Parathyroid adenoma (tissue), 2 donors: ENCODE results near the gene IGFN1.

ENCODE experiments used
- H2AFZ ChIP-seq: fragments of 300-600 bp; sonication (generic); one replicate; pipeline ENCODE4 v1.7.0; 2017; ENCODE audit warnings: antibody characterized with exemption, mild to moderate bottlenecking
- H3K27ac ChIP-seq: fragments of 300-600 bp; sonication (generic); one replicate; pipeline ENCODE4 v1.7.0; 2017
- H3K27me3 ChIP-seq: fragments of 300-600 bp; sonication (generic); one replicate; pipeline ENCODE4 v1.7.0; 2017; ENCODE audit warnings: low read length; ENCODE audit not compliant: control insufficient read depth, insufficient read depth
- H3K36me3 ChIP-seq: fragments of 300-600 bp; sonication (generic); one replicate; pipeline ENCODE4 v1.7.0; 2017; ENCODE audit warnings: low read length; ENCODE audit not compliant: control insufficient read depth, insufficient read depth
- H3K4me1 ChIP-seq: fragments of 300-600 bp; sonication (generic); one replicate; pipeline ENCODE4 v1.7.0; 2017; ENCODE audit warnings: control low read depth
- H3K4me2 ChIP-seq: fragments of 300-600 bp; sonication (generic); one replicate; pipeline ENCODE4 v1.7.0; 2017; ENCODE audit warnings: low read length
- H3K4me3 ChIP-seq: fragments of 300-600 bp; sonication (generic); one replicate; pipeline ENCODE4 v1.7.0; 2017; ENCODE audit warnings: low read depth, low read length
- H3K79me2 ChIP-seq: fragments of 300-600 bp; sonication (generic); one replicate; pipeline ENCODE4 v1.7.0; 2017; ENCODE audit warnings: control low read depth
- H3K9ac ChIP-seq: fragments of 300-600 bp; sonication (generic); one replicate; pipeline ENCODE4 v1.7.0; 2017; ENCODE audit warnings: mild to moderate bottlenecking
- H3K9me3 ChIP-seq: fragments of 300-600 bp; sonication (generic); one replicate; pipeline ENCODE4 v1.7.0; 2017; ENCODE audit warnings: low read length; ENCODE audit not compliant: control insufficient read depth
- CTCF ChIP-seq: fragments of 300-600 bp; sonication (generic); IDR thresholded peaks from one replicate; pipeline ENCODE4 v1.7.0; 2017; ENCODE audit warnings: antibody characterized with exemption, mild to moderate bottlenecking
- donor health status: primary hyperparathyroidism.

The IGFN1 gene

DNA sequence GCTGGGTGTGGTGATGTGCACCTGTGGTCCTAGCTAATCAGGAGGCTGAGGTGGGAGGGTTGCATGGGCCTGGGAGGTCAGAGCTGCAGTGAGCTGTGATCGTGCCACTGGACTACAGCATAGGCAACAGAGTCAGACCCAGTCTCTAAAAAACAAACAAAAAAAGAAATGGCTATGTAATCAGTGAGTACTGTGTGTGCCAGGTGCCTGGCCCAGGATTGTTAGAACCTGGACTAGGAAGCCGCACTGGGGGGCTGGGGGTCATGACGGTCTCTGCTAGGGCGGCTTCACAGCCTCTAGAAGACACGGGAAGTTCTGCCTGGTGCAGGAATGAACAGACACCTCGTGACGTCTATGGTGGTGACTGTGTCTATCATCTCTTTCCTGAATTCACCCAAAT lies 44.8 kb upstream of the IGFN1 start:
- no peak for TF ChIP-seq CTCF
- Histone ChIP-seq H2AFZ (no peak overlapping the region), H3K4me3 (no peak overlapping the region), H3K27me3 (no peaks in the 10 kb centered on the region), H3K27ac (no peak overlapping the region), H3K9me3 (no peaks in the 10 kb centered on the region), H3K36me3 (no peaks in the 10 kb centered on the region), H3K4me1 (no peaks in the 10 kb centered on the region), H3K79me2 (no peaks in the 10 kb centered on the region), H3K4me2 (no peak overlapping the region), H3K9ac (no peak overlapping the region)

- Histone ChIP-seq H3K4me1 (no peaks in the 10 kb centered on the region), H3K36me3 (no peaks in the 10 kb centered on the region), H3K4me3 (no peak overlapping the region), H3K9ac (no peak overlapping the region), H2AFZ (no peak overlapping the region), H3K79me2 (no peaks in the 10 kb centered on the region), H3K4me2 (no peak overlapping the region), H3K27me3 (no peaks in the 10 kb centered on the region), H3K9me3 (no peaks in the 10 kb centered on the region), H3K27ac (no peak overlapping the region)
- TF ChIP-seq CTCF = no peak
Observed at GRCh38 chr1:201146626-201147390, 43.8 kb upstream of the IGFN1 start.

DNA sequence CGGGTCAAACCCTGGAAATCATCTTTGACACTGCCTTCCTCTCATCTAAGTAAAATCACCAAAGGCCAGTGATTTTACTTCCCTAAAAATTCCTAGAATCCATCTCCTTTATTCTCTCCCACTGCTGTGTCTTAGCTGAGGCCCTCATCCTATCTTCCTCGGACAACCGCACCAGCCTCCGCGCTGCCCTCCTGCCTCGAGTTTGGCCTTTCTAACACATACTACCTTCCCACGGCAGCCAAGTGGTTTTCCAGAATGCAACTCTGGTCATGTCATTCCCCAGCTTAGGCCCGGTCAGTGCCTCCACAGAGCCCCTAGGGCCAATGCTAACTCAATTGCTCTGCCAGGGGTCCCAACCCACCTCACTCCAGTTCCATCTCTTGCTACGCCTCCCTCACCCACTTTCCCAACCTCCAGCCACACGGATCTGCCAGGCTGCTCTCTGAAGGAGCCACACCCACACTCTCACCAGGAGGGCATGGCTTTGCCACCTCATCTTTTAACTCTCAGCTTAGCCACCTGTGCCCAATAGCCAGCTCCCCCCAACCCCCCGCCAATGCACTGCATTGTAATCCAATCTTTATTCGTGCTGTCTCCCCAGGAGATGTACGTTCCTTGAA lies 43.1 kb upstream of the IGFN1 start:
- no peaks in the 10 kb centered on the region for H3K4me1 ChIP-seq
- H3K9me3 ChIP-seq = no peaks in the 10 kb centered on the region
- no peak overlapping the region for H3K9ac ChIP-seq
- H2AFZ ChIP-seq = no peak overlapping the region
- H3K79me2 ChIP-seq = no peaks in the 10 kb centered on the region
- H3K27ac ChIP-seq = no peak overlapping the region
- H3K27me3 ChIP-seq = no peaks in the 10 kb centered on the region
- TF ChIP-seq CTCF = no peak
- no peaks in the 10 kb centered on the region for H3K36me3 ChIP-seq
- H3K4me2 ChIP-seq = no peak overlapping the region
- H3K4me3 ChIP-seq = no peak overlapping the region

GRCh38 chr1:201149400-201149799 lies 41.2 kb upstream of the IGFN1 start:
- H3K36me3 ChIP-seq = no peaks in the 10 kb centered on the region
- H3K9ac ChIP-seq = no peak overlapping the region
- H3K9me3 ChIP-seq = no peaks in the 10 kb centered on the region

More at GRCh38 chr1:201149400-201149799, 41.2 kb upstream of the IGFN1 start:
- Histone ChIP-seq H3K27ac (no peak overlapping the region), H3K4me3 (no peak overlapping the region), H3K79me2 (no peaks in the 10 kb centered on the region), H3K4me1 (no peaks in the 10 kb centered on the region), H2AFZ (no peak overlapping the region), H3K27me3 (no peaks in the 10 kb centered on the region), H3K4me2 (no peak overlapping the region)
- peak; percentile 29 for TF ChIP-seq CTCF
